ENCODE results near the gene BRD3OS. TPM values are rescaled to one million over a fixed set of nuclear protein-coding genes. Genes with fewer than 3 reads are reported as not detected.

The BRD3OS gene
- total and polyA plus RNA-seq, 2 of the 13 experiments (the other 11 are each of a cell fraction or from before 2014, with no cell fraction given) = 4.9 to 5.7 TPM

DNA sequence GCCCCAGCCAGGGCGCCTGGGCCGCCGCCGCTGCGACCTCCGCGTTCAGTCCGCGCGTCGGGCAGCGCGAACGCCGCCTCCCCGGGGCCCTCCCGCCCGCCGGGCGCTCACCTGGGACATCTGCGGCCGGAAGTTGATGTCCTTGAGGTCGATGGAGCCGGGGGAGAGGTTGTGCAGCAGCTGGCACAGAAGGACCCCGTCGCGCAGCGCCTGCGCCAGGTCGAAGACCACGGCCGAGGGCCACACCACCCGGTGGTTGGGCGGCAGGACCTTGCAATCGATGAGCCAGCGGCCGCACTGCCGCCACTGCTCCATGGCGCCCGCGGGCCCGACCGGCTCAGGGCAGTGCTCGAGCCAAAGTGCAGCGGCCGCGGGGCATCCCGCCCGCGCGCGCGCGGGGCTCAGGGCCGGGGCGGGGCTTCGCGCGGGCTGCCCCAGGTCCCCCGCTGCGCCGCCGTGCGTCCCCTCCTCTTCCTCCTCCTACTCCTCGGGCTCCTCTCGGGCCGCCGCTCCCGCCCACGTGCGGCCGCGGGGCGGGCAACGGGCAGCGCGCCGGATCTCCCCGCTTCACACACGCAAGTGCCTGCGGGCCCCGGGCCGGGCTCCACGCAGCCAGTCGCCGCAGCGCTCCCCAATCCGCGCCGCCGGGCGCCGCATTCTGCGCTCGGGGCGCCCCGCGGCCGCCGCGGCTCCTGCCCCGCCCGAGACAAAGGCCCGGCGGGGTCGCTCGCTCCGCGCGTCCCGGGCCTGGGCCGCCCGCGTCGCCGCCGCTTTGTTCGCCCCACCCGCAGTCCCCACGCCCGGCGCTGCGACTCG lies 33.1 kb upstream of the BRD3OS start, which contains the start of gene VAV2 (continued):
- TF ChIP-seq, protein P1, sequence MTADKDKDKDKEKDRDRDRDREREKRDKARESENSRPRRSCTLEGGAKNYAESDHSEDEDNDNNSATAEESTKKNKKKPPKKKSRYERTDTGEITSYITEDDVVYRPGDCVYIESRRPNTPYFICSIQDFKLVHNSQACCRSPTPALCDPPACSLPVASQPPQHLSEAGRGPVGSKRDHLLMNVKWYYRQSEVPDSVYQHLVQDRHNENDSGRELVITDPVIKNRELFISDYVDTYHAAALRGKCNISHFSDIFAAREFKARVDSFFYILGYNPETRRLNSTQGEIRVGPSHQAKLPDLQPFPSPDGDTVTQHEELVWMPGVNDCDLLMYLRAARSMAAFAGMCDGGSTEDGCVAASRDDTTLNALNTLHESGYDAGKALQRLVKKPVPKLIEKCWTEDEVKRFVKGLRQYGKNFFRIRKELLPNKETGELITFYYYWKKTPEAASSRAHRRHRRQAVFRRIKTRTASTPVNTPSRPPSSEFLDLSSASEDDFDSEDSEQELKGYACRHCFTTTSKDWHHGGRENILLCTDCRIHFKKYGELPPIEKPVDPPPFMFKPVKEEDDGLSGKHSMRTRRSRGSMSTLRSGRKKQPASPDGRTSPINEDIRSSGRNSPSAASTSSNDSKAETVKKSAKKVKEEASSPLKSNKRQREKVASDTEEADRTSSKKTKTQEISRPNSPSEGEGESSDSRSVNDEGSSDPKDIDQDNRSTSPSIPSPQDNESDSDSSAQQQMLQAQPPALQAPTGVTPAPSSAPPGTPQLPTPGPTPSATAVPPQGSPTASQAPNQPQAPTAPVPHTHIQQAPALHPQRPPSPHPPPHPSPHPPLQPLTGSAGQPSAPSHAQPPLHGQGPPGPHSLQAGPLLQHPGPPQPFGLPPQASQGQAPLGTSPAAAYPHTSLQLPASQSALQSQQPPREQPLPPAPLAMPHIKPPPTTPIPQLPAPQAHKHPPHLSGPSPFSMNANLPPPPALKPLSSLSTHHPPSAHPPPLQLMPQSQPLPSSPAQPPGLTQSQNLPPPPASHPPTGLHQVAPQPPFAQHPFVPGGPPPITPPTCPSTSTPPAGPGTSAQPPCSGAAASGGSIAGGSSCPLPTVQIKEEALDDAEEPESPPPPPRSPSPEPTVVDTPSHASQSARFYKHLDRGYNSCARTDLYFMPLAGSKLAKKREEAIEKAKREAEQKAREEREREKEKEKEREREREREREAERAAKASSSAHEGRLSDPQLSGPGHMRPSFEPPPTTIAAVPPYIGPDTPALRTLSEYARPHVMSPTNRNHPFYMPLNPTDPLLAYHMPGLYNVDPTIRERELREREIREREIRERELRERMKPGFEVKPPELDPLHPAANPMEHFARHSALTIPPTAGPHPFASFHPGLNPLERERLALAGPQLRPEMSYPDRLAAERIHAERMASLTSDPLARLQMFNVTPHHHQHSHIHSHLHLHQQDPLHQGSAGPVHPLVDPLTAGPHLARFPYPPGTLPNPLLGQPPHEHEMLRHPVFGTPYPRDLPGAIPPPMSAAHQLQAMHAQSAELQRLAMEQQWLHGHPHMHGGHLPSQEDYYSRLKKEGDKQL (CRISPR knock-in tag; IDR thresholded peaks at IDR 0.05; ENCODE audit: low read depth) = no peak
- TF ChIP-seq RFX1 (IDR thresholded peaks at IDR 0.05) = no peak
- TF ChIP-seq ZNF607 (CRISPR knock-in tag; IDR thresholded peaks at IDR 0.05; ENCODE audit: borderline replicate concordance) = no peak
- TF ChIP-seq, protein P2, sequence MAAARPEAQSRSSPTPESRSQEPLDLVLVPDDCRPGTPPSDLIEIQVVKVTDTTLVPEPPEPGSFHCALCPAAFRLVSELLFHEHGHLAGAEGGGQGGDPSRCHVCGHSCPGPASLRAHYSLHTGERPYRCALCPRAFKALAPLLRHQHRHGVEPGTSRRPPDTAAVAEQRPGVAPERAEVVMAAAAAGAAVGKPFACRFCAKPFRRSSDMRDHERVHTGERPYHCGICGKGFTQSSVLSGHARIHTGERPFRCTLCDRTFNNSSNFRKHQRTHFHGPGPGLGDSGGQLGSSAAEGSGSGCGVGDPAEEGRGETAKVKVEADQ (CRISPR knock-in tag; IDR thresholded peaks at IDR 0.05; ENCODE audit: borderline replicate concordance) = no peak
- TF ChIP-seq CHCHD3 (CRISPR knock-in tag; IDR thresholded peaks at IDR 0.05) = no peak
- TF ChIP-seq, protein P3, sequence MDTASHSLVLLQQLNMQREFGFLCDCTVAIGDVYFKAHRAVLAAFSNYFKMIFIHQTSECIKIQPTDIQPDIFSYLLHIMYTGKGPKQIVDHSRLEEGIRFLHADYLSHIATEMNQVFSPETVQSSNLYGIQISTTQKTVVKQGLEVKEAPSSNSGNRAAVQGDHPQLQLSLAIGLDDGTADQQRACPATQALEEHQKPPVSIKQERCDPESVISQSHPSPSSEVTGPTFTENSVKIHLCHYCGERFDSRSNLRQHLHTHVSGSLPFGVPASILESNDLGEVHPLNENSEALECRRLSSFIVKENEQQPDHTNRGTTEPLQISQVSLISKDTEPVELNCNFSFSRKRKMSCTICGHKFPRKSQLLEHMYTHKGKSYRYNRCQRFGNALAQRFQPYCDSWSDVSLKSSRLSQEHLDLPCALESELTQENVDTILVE (CRISPR knock-in tag; IDR thresholded peaks at IDR 0.05) = no peak
- TF ChIP-seq, protein P4, sequence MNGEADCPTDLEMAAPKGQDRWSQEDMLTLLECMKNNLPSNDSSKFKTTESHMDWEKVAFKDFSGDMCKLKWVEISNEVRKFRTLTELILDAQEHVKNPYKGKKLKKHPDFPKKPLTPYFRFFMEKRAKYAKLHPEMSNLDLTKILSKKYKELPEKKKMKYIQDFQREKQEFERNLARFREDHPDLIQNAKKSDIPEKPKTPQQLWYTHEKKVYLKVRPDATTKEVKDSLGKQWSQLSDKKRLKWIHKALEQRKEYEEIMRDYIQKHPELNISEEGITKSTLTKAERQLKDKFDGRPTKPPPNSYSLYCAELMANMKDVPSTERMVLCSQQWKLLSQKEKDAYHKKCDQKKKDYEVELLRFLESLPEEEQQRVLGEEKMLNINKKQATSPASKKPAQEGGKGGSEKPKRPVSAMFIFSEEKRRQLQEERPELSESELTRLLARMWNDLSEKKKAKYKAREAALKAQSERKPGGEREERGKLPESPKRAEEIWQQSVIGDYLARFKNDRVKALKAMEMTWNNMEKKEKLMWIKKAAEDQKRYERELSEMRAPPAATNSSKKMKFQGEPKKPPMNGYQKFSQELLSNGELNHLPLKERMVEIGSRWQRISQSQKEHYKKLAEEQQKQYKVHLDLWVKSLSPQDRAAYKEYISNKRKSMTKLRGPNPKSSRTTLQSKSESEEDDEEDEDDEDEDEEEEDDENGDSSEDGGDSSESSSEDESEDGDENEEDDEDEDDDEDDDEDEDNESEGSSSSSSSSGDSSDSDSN (CRISPR knock-in tag; IDR thresholded peaks at IDR 0.05) = peak; percentile 57; the same call in 1 of the 2 replicates
- TF ChIP-seq KDM5A (IDR thresholded peaks at IDR 0.05; ENCODE audit: borderline replicate concordance, low read length) = no peak
- TF ChIP-seq, protein P5, sequence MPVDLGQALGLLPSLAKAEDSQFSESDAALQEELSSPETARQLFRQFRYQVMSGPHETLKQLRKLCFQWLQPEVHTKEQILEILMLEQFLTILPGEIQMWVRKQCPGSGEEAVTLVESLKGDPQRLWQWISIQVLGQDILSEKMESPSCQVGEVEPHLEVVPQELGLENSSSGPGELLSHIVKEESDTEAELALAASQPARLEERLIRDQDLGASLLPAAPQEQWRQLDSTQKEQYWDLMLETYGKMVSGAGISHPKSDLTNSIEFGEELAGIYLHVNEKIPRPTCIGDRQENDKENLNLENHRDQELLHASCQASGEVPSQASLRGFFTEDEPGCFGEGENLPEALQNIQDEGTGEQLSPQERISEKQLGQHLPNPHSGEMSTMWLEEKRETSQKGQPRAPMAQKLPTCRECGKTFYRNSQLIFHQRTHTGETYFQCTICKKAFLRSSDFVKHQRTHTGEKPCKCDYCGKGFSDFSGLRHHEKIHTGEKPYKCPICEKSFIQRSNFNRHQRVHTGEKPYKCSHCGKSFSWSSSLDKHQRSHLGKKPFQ (CRISPR knock-in tag; IDR thresholded peaks at IDR 0.05; ENCODE audit: insufficient replicate concordance) = no peak
- TF ChIP-seq TAF1 (CRISPR knock-in tag; IDR thresholded peaks at IDR 0.05) = peak; percentile 80
- TF ChIP-seq, protein P6, sequence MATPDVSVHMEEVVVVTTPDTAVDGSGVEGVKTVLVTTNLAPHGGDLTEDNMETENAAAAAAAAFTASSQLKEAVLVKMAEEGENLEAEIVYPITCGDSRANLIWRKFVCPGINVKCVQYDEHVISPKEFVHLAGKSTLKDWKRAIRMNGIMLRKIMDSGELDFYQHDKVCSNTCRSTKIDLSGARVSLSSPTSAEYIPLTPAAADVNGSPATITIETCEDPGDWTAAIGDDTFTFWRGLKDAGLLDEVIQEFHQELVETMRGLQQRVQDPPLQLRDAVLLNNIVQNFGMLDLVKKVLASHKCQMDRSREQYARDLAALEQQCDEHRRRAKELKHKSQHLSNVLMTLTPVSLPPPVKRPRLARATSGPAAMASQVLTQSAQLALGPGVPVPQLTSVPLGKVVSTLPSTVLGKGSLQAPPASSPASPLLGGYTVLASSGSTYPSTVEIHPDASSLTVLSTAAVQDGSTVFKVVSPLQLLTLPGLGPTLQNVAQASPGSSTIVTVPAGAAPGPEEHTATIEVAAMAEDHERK (CRISPR knock-in tag; IDR thresholded peaks at IDR 0.05; ENCODE audit: low read depth) = no peak
- no peak for TF ChIP-seq ZNF460 (CRISPR knock-in tag; IDR thresholded peaks at IDR 0.05; ENCODE audit: borderline replicate concordance)
- TF ChIP-seq ATF1 (CRISPR knock-in tag; IDR thresholded peaks at IDR 0.05) = no peak
- TF ChIP-seq ASH2L (IDR thresholded peaks at IDR 0.05; ENCODE audit: insufficient read length, low read depth, low read length) = no peak
- TF ChIP-seq ZBTB42 (CRISPR knock-in tag; IDR thresholded peaks at IDR 0.05) = no peak
